GM12873 (cell line): ENCODE results near the gene POMGNT2.

Experiments used
- TF ChIP-seq, protein P1 (sequence below): IDR thresholded peaks from 2 replicates; pipeline ENCODE4 v1.5.1; 2012; ENCODE audit warnings: low read depth, mild to moderate bottlenecking, moderate library complexity, low read length, control low read depth; ENCODE audit not compliant: insufficient read depth; ENCODE audit errors: missing control alignments

POMGNT2 gene

GRCh38 chr3:43098761-43099160, 7.1 kb downstream of the POMGNT2 start:
- TF ChIP-seq, protein P1, sequence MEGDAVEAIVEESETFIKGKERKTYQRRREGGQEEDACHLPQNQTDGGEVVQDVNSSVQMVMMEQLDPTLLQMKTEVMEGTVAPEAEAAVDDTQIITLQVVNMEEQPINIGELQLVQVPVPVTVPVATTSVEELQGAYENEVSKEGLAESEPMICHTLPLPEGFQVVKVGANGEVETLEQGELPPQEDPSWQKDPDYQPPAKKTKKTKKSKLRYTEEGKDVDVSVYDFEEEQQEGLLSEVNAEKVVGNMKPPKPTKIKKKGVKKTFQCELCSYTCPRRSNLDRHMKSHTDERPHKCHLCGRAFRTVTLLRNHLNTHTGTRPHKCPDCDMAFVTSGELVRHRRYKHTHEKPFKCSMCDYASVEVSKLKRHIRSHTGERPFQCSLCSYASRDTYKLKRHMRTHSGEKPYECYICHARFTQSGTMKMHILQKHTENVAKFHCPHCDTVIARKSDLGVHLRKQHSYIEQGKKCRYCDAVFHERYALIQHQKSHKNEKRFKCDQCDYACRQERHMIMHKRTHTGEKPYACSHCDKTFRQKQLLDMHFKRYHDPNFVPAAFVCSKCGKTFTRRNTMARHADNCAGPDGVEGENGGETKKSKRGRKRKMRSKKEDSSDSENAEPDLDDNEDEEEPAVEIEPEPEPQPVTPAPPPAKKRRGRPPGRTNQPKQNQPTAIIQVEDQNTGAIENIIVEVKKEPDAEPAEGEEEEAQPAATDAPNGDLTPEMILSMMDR = no peak

DNA sequence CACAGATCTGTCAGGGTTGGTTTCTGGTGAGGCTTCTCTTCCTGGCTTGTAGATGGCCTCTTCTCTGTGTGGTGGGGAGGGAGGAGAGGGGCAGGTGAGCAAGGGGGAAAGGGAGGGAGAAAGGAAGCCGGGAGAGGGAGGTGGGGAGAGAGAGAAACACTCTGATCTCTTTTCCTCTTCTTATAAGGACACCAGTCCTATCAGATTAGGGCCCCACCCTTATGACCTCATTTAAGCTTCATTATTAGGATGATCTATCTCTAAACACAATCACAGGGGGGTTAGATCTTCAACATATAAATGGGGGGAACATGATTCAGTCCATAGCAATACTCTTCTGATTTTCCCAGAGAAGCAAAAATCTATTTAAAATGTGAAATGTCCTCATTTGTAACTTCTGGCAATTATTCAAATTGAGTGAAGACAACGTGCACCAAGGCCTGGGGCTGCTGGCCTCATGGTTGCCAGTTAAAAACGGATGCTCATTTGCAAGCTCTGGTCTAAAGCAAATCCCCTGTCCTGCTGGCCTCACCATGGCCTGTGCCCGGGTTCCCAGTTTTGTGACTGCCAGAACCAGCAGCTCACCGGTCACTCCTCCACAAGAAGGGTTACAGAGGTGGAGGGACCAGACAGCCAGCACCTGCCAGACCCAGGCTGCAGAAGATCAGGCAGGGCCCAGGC, 8.3 kb downstream of the POMGNT2 start:
- TF ChIP-seq, protein P1 = no peak

DNA sequence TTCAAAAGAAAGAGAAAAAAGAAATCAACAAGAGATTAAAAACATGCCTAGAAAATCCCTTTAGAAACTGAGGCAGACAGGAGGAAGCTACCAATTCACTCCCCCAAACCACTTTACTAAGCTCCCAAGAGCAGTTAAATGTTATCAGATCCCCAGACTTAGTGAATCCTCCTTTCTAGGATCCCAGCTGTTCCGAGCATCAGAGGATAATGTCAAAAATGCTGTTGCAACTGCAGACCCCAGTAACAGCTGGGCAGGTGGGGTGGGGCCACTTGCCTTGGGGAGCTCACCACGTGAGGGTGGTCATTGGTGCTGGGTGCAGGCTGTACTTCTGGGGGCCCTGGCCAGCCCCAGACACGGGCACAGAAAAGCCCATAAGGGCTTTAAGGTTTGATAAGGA, 9.1 kb downstream of the POMGNT2 start:
- TF ChIP-seq, protein P1 = no peak

GRCh38 chr3:43095370-43095769, 10.5 kb downstream of the POMGNT2 start:
- TF ChIP-seq, protein P1 = no peak

GRCh38 chr3:43094851-43095250, 11.0 kb downstream of the POMGNT2 start:
- TF ChIP-seq, protein P1 = no peak

- TF ChIP-seq, protein P1 = no peak
Observed at GRCh38 chr3:43094381-43094780, 11.5 kb downstream of the POMGNT2 start.

DNA sequence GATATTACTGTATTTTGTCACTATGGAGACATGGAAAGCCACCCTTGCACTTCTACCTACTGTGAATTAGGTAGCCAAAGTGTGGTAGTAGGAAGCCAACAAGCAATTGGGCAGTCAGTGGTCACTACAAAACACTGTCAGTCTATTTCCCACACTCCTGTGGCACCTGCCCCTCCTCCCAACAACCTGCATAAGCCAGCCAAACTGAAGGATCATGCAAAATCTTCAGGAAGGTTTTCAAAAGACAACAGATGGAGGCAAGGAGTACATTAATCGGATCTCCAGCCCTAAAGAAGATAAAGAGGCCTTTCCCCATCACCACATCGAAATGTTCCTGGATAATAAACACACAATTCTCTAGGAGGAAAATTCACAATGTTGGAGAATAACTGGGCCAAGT, 11.9 kb downstream of the POMGNT2 start:
- TF ChIP-seq, protein P1 = no peak
